HEK293T (cell line): ENCODE data around the gene THAP11.

ENCODE experiments used
- CTCF ChIA-PET: fragments of 350-600 bp; formaldehyde crosslinking; extraction: SDS; loops from one replicate; lab custom pipeline; 2021; ENCODE audit warnings: antibody characterized with exemption, inconsistent platforms; lab: Yijun Ruan, JAX
- POLR2A ChIA-PET: fragments of 350-600 bp; formaldehyde crosslinking; extraction: SDS; loops from one replicate; lab custom pipeline; 2020; ENCODE audit warnings: antibody characterized with exemption, inconsistent platforms; lab: Yijun Ruan, JAX
- DNase-seq: peaks from one replicate; pipeline ENCODE4 v3.0.0; 2012; ENCODE audit warnings: mixed read lengths; ENCODE audit errors: extremely low spot score
- ARNT ChIP-seq: fragments of 450-650 bp; IDR thresholded peaks from 2 replicates; pipeline ENCODE4 v1.6.1; 2017; ENCODE audit warnings: mild to moderate bottlenecking
- BHLHE40 ChIP-seq: fragments of 450-650 bp; IDR thresholded peaks from 2 replicates; pipeline ENCODE4 v1.6.1; 2016; ENCODE audit warnings: mild to moderate bottlenecking, moderate library complexity, borderline replicate concordance
- CTBP1 ChIP-seq: fragments of 450-650 bp; IDR thresholded peaks from 2 replicates; pipeline ENCODE4 v1.6.1; 2016; ENCODE audit warnings: borderline replicate concordance
- ELF4 ChIP-seq: fragments of 450-650 bp; IDR thresholded peaks from 2 replicates; pipeline ENCODE4 v1.6.1; 2017; ENCODE audit warnings: antibody characterized with exemption
- FOXA1 ChIP-seq: fragments of 450-650 bp; IDR thresholded peaks from 2 replicates; pipeline ENCODE4 v1.6.1; 2016; ENCODE audit warnings: mild to moderate bottlenecking
- FOXK2 ChIP-seq: fragments of 450-650 bp; IDR thresholded peaks from 2 replicates; pipeline ENCODE4 v1.6.1; 2016; ENCODE audit warnings: mild to moderate bottlenecking
- FOXM1 ChIP-seq: fragments of 450-650 bp; IDR thresholded peaks from 2 replicates; pipeline ENCODE4 v1.6.1; 2017; ENCODE audit warnings: mild to moderate bottlenecking, borderline replicate concordance
- HDGF ChIP-seq: fragments of 450-650 bp; IDR thresholded peaks from 2 replicates; pipeline ENCODE4 v1.6.1; 2017; ENCODE audit warnings: antibody characterized with exemption, borderline replicate concordance
- L3MBTL2 ChIP-seq: fragments of 450-650 bp; conservative IDR thresholded peaks from 2 replicates; pipeline ENCODE4 v1.6.1; 2016; ENCODE audit warnings: mild to moderate bottlenecking
- LEF1 ChIP-seq: fragments of 450-650 bp; IDR thresholded peaks from 2 replicates; pipeline ENCODE4 v1.6.1; 2017; ENCODE audit warnings: mild to moderate bottlenecking, borderline replicate concordance
- NFRKB ChIP-seq: fragments of 450-650 bp; IDR thresholded peaks from 2 replicates; pipeline ENCODE4 v1.6.1; 2016; ENCODE audit warnings: mild to moderate bottlenecking, moderate library complexity
- SP1 ChIP-seq: fragments of 450-650 bp; IDR thresholded peaks from 2 replicates; pipeline ENCODE4 v1.6.1; 2017
- SUZ12 ChIP-seq: fragments of 450-650 bp; IDR thresholded peaks from 2 replicates; pipeline ENCODE4 v1.6.1; 2016; ENCODE audit warnings: mild to moderate bottlenecking
- TARDBP ChIP-seq: fragments of 450-650 bp; IDR thresholded peaks from 2 replicates; pipeline ENCODE4 v1.6.1; 2016
- ZNF384 ChIP-seq: fragments of 450-650 bp; IDR thresholded peaks from 2 replicates; pipeline ENCODE4 v1.6.1; 2016
- TF ChIP-seq, protein P1 (sequence below): fragments of 450-650 bp; IDR thresholded peaks from 2 replicates; pipeline ENCODE4 v1.6.1; 2016

THAP11 gene

DNA sequence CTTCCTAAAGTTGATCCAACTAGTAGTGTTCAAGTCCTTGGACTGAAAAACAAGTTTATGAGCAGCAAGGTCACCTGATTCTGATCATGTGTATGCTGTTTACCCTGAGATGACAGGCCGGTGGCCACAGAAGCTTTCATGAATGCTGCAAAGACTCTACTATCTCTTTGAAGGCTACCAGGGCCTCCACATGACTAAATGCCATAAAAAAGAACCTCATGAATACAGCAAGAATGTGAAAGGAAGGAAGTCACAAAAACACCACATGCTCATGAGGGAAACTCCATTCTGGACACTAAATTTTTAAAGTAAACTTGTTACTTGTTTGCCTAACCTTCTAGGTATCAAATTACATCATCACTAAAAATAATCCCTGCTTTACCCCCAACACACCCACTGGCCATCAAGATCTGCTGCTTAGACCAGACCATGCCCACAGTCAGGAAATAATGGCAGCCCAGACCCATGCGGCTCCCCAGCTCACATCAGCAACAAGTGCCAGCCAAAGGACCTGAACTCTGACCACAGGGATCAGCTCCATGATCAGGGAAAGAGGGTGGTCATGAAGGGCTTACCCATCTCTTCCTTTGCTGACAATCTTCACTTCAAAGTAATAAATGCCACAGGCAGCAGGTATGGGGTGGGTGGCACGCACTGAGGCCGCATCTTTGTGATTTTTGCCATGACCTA is 37.1 kb upstream of the THAP11 start:
- no peak for TF ChIP-seq FOXK2
- TF ChIP-seq FOXM1, result no peak
- TF ChIP-seq ARNT, result no peak
- TF ChIP-seq ZNF384, result no peak
- TF ChIP-seq, protein P1, sequence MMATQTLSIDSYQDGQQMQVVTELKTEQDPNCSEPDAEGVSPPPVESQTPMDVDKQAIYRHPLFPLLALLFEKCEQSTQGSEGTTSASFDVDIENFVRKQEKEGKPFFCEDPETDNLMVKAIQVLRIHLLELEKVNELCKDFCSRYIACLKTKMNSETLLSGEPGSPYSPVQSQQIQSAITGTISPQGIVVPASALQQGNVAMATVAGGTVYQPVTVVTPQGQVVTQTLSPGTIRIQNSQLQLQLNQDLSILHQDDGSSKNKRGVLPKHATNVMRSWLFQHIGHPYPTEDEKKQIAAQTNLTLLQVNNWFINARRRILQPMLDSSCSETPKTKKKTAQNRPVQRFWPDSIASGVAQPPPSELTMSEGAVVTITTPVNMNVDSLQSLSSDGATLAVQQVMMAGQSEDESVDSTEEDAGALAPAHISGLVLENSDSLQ, result no peak
- TF ChIP-seq ELF4, result no peak
- no peak for TF ChIP-seq CTBP1
- TF ChIP-seq SUZ12, result no peak
- TF ChIP-seq NFRKB, result no peak
- TF ChIP-seq L3MBTL2, result no peak
- TF ChIP-seq SP1, result no peak
- no peak for TF ChIP-seq HDGF
- TF ChIP-seq FOXA1, result no peak
- TF ChIP-seq BHLHE40, result no peak
- no peak for TF ChIP-seq TARDBP
- TF ChIP-seq LEF1, result no peak
- ChIA-PET CTCF (interaction anchor here (1.0 kb wide), 1 partner anchor 11 kb away, joined by 3 read pairs; no protein-coding TSS in a partner anchor), POLR2A (no interaction called here)
- DNase-seq, result no peak

DNA sequence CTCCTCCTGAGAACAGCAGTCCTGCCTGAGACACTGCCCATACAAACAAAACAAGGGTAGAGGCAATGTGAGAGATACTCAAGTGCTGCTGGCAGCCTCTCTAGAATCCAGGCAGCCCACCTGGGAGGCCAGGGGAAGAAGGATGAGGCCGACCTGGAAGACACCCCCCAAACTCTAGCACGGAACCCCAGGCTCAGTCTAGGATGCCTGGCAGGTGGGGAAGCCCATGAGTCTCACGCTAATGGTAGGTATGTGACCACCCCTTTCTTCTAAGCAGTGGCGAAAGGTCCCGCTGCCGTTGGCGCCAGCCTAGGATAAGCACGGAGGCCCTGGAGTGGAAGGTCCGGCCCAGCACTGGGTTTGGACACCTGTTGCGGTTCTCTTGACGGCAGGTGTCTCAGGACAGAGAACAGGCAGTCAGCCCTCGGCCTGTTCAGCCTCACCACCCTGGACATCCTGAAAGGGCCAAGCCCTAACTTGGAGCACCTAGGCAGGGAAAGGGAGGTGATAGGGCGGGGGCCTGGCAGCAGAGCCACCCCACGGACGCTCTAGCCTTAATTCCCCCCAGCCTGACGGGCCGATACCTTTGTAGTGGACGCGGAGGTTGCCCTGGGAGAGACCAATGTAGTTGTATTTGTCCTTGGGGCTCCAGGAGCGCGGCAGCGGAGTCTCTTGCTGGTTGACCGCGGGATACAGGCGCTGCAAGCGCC is 36.2 kb upstream of the THAP11 start:
- DNase-seq, result no peak
- CTCF ChIA-PET, result interaction anchor here (1.3 to 2.7 kb wide), 2 partner anchors 10 to 133 kb away, joined by 5 to 32 read pairs; no protein-coding TSS in a partner anchor
- TF ChIP-seq, protein P1, result no peak
- TF ChIP-seq FOXM1, result no peak
- no peak for TF ChIP-seq CTBP1
- no peak for TF ChIP-seq BHLHE40
- POLR2A ChIA-PET, result interaction anchor here (0.8 to 1.2 kb wide), 9 partner anchors 9 to 146 kb away, joined by 3 to 7 read pairs (median 3); partner anchors contain the start of genes ACD and GFOD2

DNA sequence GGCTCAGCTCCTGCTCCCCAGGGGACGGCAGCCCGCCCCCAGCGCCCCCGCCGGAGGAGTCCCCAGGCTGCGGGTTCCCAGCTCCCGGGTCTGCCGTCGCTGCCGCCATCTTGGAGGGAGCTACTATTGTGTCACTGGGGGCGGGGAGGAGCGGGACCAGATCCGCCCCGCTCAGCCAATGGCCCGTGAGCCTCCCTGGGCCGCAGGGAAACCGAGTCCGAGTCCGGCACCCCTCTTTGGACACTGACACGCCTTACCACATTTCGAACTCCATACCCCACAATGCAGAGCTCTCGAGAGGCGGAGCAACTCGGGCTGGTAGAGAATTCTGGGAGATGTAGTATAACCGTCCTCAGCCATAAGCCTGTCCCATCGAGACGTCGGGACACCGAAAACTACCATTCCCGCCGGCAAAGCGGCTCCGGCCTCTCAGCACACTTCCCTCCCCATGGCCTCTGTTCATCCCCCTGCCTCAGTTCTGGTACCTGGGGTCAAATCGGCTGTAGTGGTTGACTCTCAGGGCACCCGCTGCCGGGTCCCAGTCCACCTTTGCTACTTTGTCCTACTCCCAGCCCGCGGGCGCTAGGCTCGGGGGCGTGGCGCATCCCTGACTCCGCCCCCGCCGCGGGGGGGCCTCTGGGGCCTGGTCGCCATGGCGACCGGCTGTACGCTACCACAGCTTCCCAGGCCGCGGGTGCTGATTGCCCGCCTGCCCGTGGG is 35.5 kb upstream of the THAP11 start, which contains the start of the genes RANBP10 and TSNAXIP1:
Gene RANBP10, minus strand, starts transcription at position 133 of the 720 bp plus-strand sequence. Its CDS starts 24 bp downstream, at position 109.
Gene TSNAXIP1, plus strand, starts transcription at position 462 of the 720 bp plus-strand sequence. CDS start 261 bp downstream, outside the sequence.
- TF ChIP-seq ELF4 (peak; percentile 93), CTBP1 (no peak), L3MBTL2 (peak; percentile 70), SUZ12 (peak; percentile 95), SP1 (peak; percentile 89), FOXM1 (0 out of 2 replicates have a peak, but pooled peaks have one; percentile 42)
- TF ChIP-seq, protein P1, result no peak
- POLR2A ChIA-PET, result interaction anchor here (0.5 to 1.2 kb wide), 11 partner anchors 10 to 147 kb away, joined by 3 to 7 read pairs (median 3); partner anchors contain the start of genes ACD and GFOD2
- CTCF ChIA-PET, result interaction anchor here (0.6 to 2.7 kb wide), 6 partner anchors 9 to 340 kb away, joined by 3 to 32 read pairs (median 4); partner anchors contain the start of gene CARMIL2

DNA sequence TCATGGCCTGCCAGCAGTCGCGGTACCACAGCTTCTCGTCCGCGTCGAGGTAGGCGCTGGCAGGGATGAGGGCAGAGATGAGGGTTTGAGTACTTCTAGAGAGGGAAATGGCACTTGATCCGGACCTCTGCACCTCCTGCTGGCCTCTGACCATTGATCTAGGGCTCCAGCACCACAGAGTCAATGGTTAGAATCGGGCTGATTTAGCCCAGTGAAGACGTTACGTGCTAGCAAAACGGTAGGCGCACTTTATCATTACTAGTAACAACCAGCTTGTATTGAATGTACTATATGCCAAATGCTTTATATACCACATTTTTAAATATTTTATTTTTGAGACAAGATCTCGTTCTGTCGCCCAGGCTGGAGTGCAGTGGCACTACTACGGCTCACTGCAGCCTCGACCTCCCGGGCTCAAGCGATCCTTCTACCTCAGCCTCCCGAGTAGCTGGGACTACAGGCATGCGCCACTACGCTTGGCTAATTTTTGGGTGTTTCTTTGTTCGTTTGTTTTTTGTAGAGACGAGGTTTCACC is 34.9 kb upstream of the THAP11 start:
- ChIA-PET CTCF (interaction anchor here (0.6 to 2.7 kb wide), 6 partner anchors 9 to 339 kb away, joined by 3 to 32 read pairs (median 4); partner anchors contain the start of gene CARMIL2), POLR2A (interaction anchor here (0.8 to 1.2 kb wide), 6 partner anchors 9 to 128 kb away, joined by 3 to 7 read pairs (median 4); partner anchors contain the start of gene GFOD2)
- no peak for DNase-seq
- TF ChIP-seq BHLHE40 (no peak), ZNF384 (no peak)

More for the DNA sequence above, 35.5 kb upstream of the THAP11 start, which contains the start of the genes RANBP10 and TSNAXIP1:
- peak; percentile 95 for DNase-seq

DNA sequence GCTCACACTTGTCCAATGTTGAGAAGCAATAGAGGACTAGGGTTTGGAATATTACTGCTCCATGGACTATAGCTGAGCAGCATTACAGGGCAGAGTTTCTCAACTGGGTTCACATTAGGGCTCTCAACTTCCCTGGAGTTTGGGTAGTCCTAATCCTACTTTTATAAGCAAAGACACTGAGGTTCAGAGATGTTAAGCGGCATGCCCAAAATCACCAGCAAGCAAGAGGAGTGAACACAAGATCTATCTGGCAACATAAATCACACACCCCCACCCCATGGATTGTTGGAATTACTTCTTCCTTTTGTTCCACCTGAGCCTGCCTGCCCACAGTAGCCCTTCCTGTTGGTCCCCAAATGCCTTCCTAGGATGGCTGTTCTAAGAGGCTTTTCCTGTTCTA is 30.2 kb upstream of the THAP11 start:
- POLR2A ChIA-PET, result no interaction called here
- CTCF ChIA-PET, result no interaction called here
- no peak for DNase-seq
- no peak for TF ChIP-seq FOXA1
- TF ChIP-seq ELF4, result no peak
- TF ChIP-seq SUZ12, result no peak
- TF ChIP-seq NFRKB, result no peak
- TF ChIP-seq, protein P1, result no peak
- TF ChIP-seq LEF1, result no peak
- TF ChIP-seq HDGF, result no peak
- TF ChIP-seq ZNF384, result no peak
- TF ChIP-seq L3MBTL2, result no peak
- TF ChIP-seq TARDBP, result no peak
- TF ChIP-seq CTBP1, result no peak
- TF ChIP-seq FOXM1, result no peak
- no peak for TF ChIP-seq BHLHE40
- no peak for TF ChIP-seq ARNT
- TF ChIP-seq FOXK2, result no peak
- no peak for TF ChIP-seq SP1
